ENCODE measurements around the gene PRKCG. TPM values are rescaled to one million over a fixed set of nuclear protein-coding genes. Genes with fewer than 3 reads are reported as not detected.
A peak's percentile ranks its signal among the peaks of the same experiment; 100 is the strongest.

Gene PRKCG
- total RNA-seq, 1 donor from 2014 or later = 1.7 TPM

DNA sequence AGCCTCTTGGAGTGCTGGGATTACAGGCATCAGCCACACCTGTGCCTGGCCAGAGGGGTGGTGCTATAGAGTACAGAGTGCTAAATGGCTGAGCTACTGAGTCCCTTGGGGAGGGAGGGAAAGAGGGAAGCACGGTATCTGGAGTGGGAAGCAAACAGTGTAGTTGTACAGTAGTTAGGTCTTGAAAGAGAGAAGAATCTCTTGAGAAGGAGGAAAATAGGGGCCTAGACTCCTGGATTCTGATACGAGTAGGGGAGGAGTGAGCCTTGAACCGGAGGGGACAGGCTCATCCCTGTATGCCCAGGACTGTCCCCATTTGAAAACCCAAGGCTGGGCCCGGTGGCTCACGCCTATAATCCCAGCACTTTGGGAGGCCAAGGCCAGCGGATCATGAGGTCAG, 9.2 kb upstream of the PRKCG start:
- DNase-seq = no peak

DNA sequence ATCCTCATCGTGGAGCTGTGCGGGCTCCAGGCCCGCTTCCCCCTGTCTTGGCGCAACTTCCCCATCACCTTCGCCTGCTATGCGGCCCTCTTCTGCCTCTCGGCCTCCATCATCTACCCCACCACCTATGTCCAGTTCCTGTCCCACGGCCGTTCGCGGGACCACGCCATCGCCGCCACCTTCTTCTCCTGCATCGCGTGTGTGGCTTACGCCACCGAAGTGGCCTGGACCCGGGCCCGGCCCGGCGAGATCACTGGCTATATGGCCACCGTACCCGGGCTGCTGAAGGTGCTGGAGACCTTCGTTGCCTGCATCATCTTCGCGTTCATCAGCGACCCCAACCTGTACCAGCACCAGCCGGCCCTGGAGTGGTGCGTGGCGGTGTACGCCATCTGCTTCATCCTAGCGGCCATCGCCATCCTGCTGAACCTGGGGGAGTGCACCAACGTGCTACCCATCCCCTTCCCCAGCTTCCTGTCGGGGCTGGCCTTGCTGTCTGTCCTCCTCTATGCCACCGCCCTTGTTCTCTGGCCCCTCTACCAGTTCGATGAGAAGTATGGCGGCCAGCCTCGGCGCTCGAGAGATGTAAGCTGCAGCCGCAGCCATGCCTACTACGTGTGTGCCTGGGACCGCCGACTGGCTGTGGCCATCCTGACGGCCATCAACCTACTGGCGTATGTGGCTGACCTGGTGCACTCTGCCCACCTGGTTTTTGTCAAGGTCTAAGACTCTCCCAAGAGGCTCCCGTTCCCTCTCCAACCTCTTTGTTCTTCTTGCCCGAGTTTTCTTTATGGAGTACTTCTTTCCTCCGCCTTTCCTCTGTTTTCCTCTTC, 8.0 kb upstream of the PRKCG start:
- no peak for DNase-seq

DNA sequence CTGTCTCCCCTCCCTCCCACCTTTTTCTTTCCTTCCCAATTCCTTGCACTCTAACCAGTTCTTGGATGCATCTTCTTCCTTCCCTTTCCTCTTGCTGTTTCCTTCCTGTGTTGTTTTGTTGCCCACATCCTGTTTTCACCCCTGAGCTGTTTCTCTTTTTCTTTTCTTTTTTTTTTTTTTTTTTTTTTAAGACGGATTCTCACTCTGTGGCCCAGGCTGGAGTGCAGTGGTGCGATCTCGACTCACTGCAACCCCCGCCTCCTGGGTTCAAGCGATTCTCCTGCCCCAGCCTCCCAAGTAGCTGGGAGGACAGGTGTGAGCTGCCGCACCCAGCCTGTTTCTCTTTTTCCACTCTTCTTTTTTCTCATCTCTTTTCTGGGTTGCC, 7.4 kb upstream of the PRKCG start:
- no peak for DNase-seq

DNA sequence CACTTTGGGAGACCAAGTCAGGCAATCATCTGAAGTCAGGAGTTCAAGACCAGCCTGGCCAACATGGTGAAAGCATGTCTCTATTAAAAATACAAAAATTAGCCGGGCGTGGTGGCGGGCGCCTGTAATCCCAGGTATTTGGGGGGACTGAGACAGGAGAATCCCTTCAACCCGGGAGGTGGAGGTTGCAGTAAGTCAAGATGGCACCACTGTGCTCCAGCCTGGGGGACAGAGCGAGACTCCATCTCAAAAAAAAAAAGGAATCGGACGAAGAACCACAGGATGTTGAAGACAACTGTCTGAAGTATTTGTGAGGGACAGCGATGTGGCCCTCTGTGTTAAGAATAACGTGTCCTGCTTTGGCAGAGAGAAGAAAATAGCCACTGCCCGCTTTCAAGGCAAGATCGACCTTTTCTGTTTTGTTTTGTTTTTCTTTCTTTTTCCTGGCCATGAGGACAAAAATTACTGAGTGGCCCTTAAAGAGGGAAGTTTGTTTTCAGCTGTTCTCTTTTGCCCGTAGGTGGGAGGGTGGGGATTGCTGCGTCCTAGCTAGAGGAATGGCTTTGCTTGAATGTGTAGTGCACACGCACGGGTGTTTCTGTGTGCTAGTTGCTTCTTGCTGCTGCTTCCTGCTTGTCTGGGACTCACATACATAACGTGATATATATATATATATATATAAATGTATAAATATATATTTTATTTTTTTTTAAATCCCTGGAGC, 6.2 kb upstream of the PRKCG start:
- no peak for DNase-seq

DNA sequence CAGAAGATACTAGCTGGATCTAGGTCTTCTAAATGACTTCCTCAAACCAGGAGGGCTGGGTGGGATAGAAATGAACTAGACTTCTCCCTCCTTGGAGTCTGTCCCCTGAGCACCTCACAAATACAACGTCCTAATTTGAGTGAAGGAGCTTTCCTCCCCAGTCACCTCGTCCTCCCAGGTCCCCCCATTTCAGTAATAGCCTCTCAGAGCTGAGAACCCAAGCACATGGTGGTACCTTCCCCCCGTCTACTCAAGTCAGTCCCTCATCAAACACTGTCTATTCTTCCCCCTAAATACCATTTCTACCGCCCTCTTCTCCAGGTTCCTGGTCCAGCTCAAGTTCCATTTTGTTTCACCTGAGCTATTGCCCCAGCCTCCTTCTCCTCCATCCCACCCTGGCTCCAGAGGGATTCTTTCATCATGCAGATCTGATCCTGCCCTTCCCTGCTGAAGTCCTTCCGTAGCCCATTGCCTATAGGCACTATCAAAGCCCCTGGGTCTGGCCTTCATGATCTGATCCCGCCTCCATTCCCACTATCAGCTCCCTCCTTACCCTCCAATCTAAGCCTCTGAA, 5.3 kb upstream of the PRKCG start:
- no peak for DNase-seq

DNA sequence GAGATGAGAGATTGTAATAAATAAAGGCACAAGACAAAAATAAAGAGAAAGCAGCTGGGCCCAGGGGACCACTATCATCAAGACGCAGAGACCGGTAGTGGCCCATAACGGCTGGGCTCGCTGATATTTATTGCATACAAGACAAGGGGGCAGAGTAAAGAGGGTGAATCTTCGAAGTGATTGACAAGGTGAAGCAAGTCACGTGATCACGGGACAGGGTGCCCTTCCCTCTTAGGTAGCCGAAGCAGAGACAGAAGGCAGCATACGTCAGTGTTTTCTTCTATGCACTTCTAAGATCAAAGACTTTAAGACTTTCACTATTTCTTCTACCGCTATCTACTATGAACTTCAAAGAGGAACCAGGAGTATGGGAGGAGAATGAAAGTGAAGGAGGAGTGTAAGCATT, 4.6 kb upstream of the PRKCG start:
- DNase-seq = no peak

DNA sequence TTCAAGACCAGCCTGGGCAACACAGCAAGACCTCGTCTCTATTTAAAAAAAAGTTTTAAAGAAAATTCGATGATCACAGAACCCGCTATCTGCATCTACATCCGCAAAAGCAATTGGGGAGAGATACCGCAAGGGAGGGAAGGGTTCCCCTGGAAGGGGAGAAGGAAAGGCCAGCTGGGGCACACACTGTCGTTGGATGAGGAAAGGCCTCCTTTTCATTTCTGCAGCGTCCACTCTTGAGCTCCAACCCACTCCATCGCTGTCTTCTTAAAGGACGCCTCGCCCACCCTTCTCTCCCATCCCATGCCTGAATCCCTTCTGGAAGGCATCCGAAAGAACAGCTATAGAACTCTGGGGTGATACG, 3.2 kb upstream of the PRKCG start:
- no peak for DNase-seq

DNA sequence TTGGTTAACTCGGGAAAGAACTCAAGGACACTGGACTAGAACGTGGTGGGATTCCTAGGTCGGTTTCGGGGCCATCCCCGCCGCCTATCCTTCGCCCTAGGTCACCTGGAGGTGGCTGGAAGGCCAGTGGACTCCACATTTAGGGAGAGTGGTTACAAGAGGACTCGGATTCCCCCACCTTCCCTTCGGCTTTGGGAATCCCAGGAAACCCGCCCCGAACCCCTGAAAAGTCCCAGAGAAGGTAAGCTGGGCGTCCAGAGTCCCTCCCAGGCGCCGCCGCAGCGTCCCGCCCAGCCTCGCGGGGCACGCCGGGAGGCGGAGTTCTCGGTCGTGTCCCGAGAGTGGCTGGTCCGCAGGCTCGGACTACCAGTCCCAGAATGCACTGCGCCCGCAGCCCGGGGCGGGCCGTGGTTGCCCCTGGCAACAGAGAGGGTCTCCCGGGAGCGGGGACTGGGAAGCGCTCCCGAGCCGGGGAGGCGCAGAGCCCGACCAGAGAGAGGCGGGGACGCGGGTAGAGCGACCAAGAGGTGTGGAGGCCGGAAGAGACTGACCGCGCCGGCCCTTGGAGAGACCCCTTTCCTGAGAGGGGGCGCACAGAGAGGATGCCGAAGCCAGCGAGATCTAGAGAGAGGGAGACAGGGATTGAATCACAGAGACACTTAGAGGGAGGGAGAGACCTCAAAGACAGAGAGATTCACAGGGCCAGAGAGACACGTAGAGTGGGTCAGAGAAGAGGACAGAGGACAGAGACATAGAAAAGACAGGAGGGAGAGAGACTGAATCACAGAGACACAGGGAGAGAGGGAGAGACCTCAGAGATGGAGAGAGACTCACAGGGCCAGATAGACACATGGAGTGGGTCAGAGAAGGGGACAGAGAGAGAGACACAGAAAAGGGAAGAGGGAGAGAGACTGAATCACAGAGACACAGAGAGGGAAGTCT, 2.6 kb upstream of the PRKCG start:
- peak; percentile 92 for DNase-seq

DNA sequence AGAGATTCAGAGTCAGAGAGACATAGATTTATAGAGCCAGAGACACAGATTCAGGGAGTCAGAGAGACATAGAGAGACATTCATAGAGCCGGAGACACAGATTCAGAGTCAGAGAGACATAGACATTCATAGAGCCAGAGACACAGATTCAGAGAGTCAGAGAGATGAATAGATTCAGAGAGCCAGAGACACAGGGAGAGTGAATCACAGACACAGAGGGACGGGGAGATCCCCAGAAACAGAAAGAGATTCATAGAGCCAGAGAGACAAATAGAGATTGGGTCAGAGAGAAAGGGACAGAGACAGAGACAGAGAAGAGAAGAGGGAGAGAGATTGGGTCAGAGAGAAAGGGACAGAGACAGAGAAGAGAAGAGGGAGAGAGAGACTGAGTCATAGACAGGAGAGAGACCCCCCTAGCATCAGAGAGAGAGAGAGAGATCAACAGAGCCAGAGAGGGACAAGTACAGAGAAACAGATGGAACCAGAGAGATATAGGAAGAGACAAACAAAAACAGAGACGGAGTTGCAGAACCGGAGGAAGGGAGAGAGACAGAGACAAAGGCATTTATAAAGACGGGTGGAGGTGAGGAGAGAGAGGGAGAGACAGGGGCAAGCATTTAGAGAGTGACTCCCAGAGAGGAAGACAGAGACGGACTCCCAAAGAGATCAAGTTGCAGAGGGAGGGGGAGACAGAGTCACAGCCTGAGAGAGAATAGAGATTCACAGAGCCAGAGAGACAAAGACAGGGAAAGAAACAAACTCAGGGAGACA, 1.1 kb upstream of the PRKCG start:
- no peak for DNase-seq

DNA sequence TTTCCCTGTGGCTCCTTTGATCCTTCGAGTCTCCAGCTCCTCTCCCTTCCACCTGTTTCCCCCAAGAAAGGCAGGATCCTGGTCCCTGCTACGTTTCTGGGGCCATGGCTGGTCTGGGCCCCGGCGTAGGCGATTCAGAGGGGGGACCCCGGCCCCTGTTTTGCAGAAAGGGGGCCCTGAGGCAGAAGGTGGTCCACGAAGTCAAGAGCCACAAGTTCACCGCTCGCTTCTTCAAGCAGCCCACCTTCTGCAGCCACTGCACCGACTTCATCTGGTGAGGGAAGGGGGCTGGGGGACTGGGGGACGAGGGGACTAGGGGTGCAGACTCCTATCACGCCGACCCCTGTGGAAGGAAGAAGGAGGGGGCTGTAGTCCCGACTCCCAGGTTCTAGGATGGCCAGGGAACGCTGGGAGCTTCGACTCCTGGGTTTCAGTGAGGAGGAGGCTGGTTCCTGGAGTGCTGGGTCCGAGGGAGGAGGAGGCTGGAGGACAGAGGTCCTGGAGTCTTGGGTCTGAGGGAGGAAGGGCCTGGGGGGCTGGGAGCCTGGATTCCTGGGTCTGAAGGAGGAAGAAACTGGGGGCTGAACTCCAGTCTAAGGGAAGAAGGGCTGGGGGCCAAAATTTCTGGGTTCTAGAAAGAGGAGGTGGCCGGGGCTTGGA, 524 bp downstream of the PRKCG start:
- no peak for DNase-seq

DNA sequence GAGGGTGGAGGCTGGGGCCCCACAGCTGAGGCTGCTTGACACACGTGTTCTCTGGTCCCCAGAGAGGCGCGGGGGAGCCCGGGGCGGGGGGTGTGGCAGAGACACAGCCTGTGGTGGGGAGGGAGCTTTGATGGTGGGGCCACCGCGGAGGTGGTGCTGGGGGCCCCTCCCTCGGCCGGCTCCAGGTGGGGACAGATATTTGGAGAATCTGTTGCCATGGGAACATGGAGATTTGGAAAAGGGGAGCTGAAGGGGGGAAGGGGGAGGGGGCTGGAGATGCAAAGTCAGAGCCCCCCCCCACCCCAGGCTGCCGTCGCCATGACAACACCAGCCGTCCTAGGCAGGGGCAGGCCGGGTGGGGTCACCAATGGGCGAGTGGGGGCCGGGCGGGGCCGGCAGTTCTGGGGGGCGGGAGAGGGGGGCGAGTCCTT, 1.2 kb downstream of the PRKCG start:
- no peak for DNase-seq

DNA sequence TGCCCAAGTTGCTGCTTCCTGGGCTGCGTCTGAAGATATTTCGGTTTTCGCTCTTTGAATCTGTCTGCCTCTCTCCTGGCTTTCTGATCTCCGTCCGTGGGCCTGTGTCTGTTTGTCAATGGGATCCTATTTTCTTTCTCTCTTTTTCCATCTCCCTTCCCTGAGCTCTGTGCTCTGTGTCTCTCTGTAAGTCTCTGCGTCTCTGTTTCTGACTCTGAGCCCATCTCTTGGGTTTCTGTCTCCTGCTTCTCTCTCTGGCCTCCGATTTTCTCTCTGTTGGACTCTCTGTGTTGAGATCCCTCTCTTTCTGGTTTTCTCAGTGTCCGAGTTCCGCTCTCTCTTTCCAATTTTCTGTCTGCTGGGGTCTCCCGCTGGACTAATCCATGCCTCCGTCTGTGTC, 1.7 kb downstream of the PRKCG start:
- no peak for DNase-seq

DNA sequence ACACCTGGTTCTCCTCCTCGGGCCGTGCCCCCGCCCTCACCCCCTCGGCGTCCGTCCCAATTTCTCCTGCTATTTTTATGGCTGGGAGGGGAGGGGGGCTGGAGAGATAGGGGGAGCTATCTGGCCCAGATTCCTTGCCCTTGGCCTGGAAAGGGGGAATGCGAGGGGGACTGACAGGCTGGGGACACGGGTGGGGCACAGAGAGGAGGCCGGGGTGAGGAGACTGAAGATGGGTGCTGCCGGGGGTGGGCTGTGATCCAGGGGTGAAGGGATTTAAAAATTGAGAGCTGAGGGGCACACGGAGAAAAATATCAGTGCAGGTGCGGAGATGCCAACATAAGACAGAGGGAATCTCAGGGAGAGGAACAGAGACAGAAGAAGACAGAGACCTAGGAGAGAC, 2.3 kb downstream of the PRKCG start:
- no peak for DNase-seq

DNA sequence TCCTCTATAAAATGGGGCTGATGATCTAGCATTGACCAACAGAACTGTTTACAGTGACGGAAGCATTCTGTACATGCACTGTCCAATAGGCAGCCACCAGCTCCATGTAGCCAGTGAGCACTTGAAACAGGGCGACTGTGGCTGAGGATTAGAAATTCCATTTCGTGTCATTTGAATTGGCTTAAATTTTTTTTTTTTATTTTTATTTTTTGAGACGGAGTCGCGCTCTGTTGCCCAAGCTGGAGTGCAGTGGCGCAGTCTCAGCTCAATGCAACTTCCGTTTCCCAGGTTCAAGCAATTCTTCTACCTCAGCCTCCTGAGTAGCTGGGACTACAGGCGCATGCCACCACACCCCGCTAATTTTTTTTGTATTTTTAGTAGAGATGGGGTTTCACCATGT, 3.0 kb downstream of the PRKCG start:
- no peak for DNase-seq

DNA sequence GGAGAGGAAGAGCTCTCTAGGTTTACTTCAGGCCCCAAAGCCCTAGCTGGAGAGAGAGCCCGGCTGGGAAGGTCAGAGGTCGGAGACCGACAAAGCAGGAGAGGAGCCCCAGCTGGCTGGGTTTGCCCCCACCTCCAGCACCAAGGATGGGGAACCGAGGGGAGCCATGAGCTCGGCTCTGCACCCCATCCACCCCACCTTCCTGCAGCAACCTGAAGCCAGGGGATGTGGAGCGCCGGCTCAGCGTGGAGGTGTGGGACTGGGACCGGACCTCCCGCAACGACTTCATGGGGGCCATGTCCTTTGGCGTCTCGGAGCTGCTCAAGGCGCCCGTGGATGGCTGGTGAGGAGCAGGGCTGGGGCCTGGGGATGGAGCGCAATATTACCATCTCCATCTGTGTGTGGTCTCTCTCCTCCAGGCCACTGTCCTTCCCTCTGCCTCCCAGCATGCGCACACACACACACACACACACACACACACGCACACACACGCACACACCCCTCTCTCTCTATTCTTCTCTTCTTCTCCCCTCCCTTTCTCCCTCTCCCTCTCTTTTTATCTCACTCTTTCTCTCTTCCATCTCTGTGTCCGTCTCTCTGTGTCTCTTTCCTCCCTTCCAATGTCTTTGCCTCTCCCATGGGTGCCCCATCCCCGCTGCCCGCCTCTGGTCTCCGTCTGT, 10.4 kb downstream of the PRKCG start:
- DNase-seq = no peak

DNA sequence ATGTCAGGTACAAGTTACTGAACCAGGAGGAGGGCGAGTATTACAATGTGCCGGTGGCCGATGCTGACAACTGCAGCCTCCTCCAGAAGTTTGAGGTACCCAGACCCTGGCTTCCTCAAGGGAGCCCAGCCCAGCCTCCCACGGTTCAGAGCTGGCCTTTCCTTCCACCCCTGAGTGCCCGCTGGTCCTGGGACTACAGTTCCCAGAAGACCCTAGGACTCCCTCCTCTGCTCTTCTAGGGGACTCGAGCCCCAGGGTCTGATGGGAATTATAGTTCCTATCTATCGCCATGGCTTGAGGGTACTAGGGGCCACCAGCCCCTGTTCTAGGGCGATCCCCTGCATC, 11.0 kb downstream of the PRKCG start:
- no peak for DNase-seq

DNA sequence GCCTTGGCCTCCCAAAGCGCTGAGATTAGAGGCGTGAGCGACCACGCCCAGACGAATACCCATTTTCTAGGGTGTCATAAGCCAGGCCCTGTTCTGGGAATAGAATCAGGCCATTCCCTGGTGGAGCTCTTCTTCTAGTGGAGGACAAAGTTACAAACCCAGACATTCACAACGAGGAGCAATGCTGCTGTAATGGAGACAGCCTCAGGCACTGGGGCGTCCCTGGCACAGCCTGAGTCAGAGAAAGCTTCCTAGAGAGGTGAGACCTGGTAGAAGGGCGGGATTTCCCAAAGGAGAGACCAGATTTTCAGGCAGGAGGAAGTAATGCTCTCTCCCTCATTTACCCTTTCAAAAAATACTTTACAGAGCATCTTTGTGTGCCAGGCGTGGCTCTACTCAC, 12.7 kb downstream of the PRKCG start:
- DNase-seq = no peak

DNA sequence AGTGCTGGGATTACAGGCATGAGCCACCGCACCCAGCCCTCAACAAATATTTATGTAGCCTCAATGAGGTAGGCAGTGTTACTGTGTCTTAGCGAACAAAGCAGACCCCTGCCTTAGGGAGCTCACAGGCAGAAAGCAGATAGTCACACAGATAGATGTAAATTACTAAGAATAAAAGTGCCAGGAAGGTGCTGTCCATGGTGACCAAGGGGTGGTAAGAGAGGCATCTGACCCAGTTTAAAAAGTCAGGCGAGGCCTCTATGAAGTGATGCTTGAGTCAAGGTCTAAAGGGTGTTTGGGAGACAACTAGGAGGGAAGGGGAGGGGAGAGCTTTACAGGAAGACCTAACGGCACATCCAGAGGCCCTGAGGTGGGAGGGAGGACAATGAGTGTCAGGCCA, 14.7 kb downstream of the PRKCG start:
- no peak for DNase-seq

DNA sequence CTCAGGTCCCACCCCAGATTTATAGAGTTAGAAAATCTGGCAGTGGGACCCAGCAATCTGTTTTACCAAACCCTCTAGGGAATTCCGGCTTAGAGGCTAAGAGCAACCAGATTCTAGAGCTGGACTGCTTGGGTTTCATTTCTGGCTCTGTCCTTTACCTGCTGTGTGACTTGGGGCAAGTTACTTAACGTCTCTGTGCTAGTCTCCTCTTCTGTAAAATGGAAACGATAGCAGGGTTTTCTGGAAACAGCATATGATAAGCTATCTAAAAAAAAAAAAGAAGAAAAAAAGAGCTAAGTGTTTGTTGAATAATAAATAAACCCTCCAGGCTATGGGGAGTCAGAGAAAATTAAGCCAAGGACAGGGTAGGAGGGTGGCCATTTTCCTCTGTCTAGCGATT, 15.5 kb downstream of the PRKCG start:
- DNase-seq = no peak

DNA sequence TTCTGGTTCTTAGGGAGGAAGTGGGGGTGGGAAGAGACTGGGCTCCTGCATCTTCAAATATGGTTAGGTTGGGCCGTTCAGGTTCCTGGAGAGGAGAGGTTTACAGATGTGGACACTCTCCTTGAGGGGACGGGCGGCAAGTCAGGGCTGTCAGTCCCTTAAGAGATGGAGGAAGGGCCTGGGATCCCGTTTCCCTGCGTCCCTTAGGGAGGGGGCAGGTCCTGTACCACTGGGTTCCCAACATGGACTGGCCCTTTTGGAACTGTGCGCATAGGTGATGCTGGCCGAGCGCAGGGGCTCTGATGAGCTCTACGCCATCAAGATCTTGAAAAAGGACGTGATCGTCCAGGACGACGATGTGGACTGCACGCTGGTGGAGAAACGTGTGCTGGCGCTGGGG, 16.2 kb downstream of the PRKCG start:
- DNase-seq = no peak

All from occipital lobe (tissue), 2 donors.